Epidermal melanocyte (primary cell): ENCODE data around the gene KCNMA1.
"Not testable (repeated sequence)": the region's sequence is repeated elsewhere in the genome, so short reads cannot be mapped to it uniquely, and the experiment has no call there.

Experiments used
- DNase-seq: peaks from one replicate; pipeline ENCODE4 v3.0.0; 2011; ENCODE audit warnings: low spot score; ENCODE audit not compliant: insufficient read length

KCNMA1 gene

GRCh38 chr10:77421591-77421990 lies 216.0 kb downstream of the KCNMA1 start:
- DNase-seq = no peak

GRCh38 chr10:77420947-77421523 lies 216.6 kb downstream of the KCNMA1 start:
- DNase-seq = no peak

- no peak for DNase-seq
These were observed 217.6 kb downstream of the KCNMA1 start for GRCh38 chr10:77419979-77420378.

GRCh38 chr10:77419056-77419455 lies 218.6 kb downstream of the KCNMA1 start:
- DNase-seq = no peak

- no peak for DNase-seq
These were observed 219.6 kb downstream of the KCNMA1 start for GRCh38 chr10:77417806-77418640.

GRCh38 chr10:77417359-77417758 lies 220.2 kb downstream of the KCNMA1 start:
- no peak for DNase-seq

- DNase-seq = no peak
These were observed 221.1 kb downstream of the KCNMA1 start for GRCh38 chr10:77416311-77417135.

- no peak for DNase-seq
These were observed 222.2 kb downstream of the KCNMA1 start for GRCh38 chr10:77415313-77415960.

- DNase-seq = no peak
These were observed 224.4 kb downstream of the KCNMA1 start for GRCh38 chr10:77413231-77413630.

- not testable (repeated sequence) for DNase-seq
These were observed 225.0 kb downstream of the KCNMA1 start for GRCh38 chr10:77412573-77413133.

- no peak for DNase-seq
These were observed 225.8 kb downstream of the KCNMA1 start for GRCh38 chr10:77411805-77412204.

- DNase-seq = no peak
These were observed 227.1 kb downstream of the KCNMA1 start for GRCh38 chr10:77410523-77410922.

- no peak for DNase-seq
These were observed 227.7 kb downstream of the KCNMA1 start for GRCh38 chr10:77409697-77410471.

- no peak for DNase-seq
These were observed 229.3 kb downstream of the KCNMA1 start for GRCh38 chr10:77408259-77408658.

- DNase-seq = no peak
These were observed 230.7 kb downstream of the KCNMA1 start for GRCh38 chr10:77406764-77407430.

- no peak for DNase-seq
These were observed 231.8 kb downstream of the KCNMA1 start for GRCh38 chr10:77405771-77406241.

GRCh38 chr10:77404810-77405209 lies 232.8 kb downstream of the KCNMA1 start:
- DNase-seq = no peak

GRCh38 chr10:77403761-77404160 lies 233.8 kb downstream of the KCNMA1 start:
- DNase-seq = no peak

- no peak for DNase-seq
These were observed 235.9 kb downstream of the KCNMA1 start for GRCh38 chr10:77401683-77402082.

GRCh38 chr10:77400033-77400432 lies 237.6 kb downstream of the KCNMA1 start:
- no peak for DNase-seq
